Immature natural killer cell (primary cell): Measurements from ENCODE around the gene IL12RB2. TPM values are rescaled to one million over a fixed set of nuclear protein-coding genes. Genes with fewer than 3 reads are reported as not detected.
"Not testable (repeated sequence)": the region's sequence is repeated elsewhere in the genome, so short reads cannot be mapped to it uniquely, and the experiment has no call there.

Source experiments
- DNase-seq, 3 donors: peaks; one replicate each; pipeline ENCODE4 v3.0.0; 2022; ENCODE audit warnings: mixed read lengths in 1 of 3
- H3K27ac Mint-ChIP-seq, 6 donors: one replicate each; pipeline ENCODE4 v1.8.0; 2020; ENCODE audit warnings: mixed read lengths in 6 of 6, mild to moderate bottlenecking in 5 of 6, inconsistent platforms in 4 of 6, moderate library complexity in 3 of 6
- H3K27me3 Mint-ChIP-seq, 3 donors: one replicate each; pipeline ENCODE4 v1.8.0; 2020 to 2021; ENCODE audit warnings: low read depth in 3 of 3, mild to moderate bottlenecking in 3 of 3, mixed read lengths in 3 of 3, moderate library complexity in 3 of 3, inconsistent platforms in 1 of 3
- H3K36me3 Mint-ChIP-seq, 3 donors: one replicate each; pipeline ENCODE4 v1.8.0; 2020; ENCODE audit warnings: mixed read lengths in 3 of 3, inconsistent platforms in 2 of 3, mild to moderate bottlenecking in 2 of 3
- H3K4me1 Mint-ChIP-seq, 2 donors: one replicate each; pipeline ENCODE4 v1.8.0; 2020; ENCODE audit warnings: inconsistent platforms in 2 of 2, mild to moderate bottlenecking in 2 of 2, mixed read lengths in 2 of 2, moderate library complexity in 1 of 2
- H3K4me3 Mint-ChIP-seq, 5 donors: one replicate each; pipeline ENCODE4 v1.8.0; 2020; ENCODE audit warnings: mild to moderate bottlenecking in 5 of 5, mixed read lengths in 5 of 5, inconsistent platforms in 3 of 5, moderate library complexity in 3 of 5
- H3K9me3 Mint-ChIP-seq, 6 donors: one replicate each; pipeline ENCODE4 v1.8.0; 2020; ENCODE audit warnings: mild to moderate bottlenecking in 6 of 6, mixed read lengths in 6 of 6, inconsistent platforms in 4 of 6, moderate library complexity in 3 of 6
- polyA plus RNA-seq, 3 donors: library from polyadenylated mRNA; unstranded; fragments of 300-500 nt; fragmentation: Illumina TruSeq; gene quantifications; one replicate each; pipeline ENCODE4 v1.2.3, GENCODE V29; 2021

IL12RB2 gene
- polyA plus RNA-seq, 3 donors from 2014 or later, result 33.3 to 68.1 (median 40.5) TPM

- no peak overlapping the region for H3K27ac Mint-ChIP-seq
These were observed 93.8 kb downstream of the IL12RB2 start for GRCh38 chr1:67401443-67401842.

GRCh38 chr1:67404212-67404620, 96.5 kb downstream of the IL12RB2 start:
- H3K9me3 Mint-ChIP-seq, result no peaks in the 10 kb centered on the region
- peak overlapping the region in 5 of 6 donors; percentile 46 to 71 (median 66) for H3K27ac Mint-ChIP-seq
- H3K36me3 Mint-ChIP-seq, result peaks cover 3 to 10% (median 6%) of the 10 kb centered on the region in 3 donors
- no peak overlapping the region for H3K4me3 Mint-ChIP-seq
- peaks cover 0 to 1% (median under 1%) of the 10 kb centered on the region in 3 donors for H3K27me3 Mint-ChIP-seq
- no peak for DNase-seq
- peaks cover 18 to 21% of the 10 kb centered on the region in 2 donors for H3K4me1 Mint-ChIP-seq

More at GRCh38 chr1:67401443-67401842, 93.8 kb downstream of the IL12RB2 start:
- peaks cover 7 to 31% (median 21%) of the 10 kb centered on the region in 3 donors for H3K36me3 Mint-ChIP-seq
- DNase-seq, result no peak
- peaks cover 6 to 10% of the 10 kb centered on the region in 2 donors for H3K4me1 Mint-ChIP-seq
- no peaks in the 10 kb centered on the region for H3K27me3 Mint-ChIP-seq
- H3K9me3 Mint-ChIP-seq, result no peaks in the 10 kb centered on the region
- no peak overlapping the region for H3K4me3 Mint-ChIP-seq

GRCh38 chr1:67405473-67406245, 98.0 kb downstream of the IL12RB2 start:
- peaks cover 0 to 12% (median 2%) of the 10 kb centered on the region in 3 donors for H3K36me3 Mint-ChIP-seq
- H3K4me1 Mint-ChIP-seq, result peaks cover 23 to 33% of the 10 kb centered on the region in 2 donors
- H3K27ac Mint-ChIP-seq, result peak overlapping the region; percentile 20 to 64 (median 36)
- H3K27me3 Mint-ChIP-seq, result peaks cover 0 to 3% (median 2%) of the 10 kb centered on the region in 3 donors
- no peaks in the 10 kb centered on the region for H3K9me3 Mint-ChIP-seq
- H3K4me3 Mint-ChIP-seq, result no peak overlapping the region
- DNase-seq, result no peak

GRCh38 chr1:67407498-67407897, 99.8 kb downstream of the IL12RB2 start:
- H3K27me3 Mint-ChIP-seq, result peaks cover 0 to 3% (median 2%) of the 10 kb centered on the region in 3 donors
- no peak overlapping the region for H3K4me3 Mint-ChIP-seq
- DNase-seq, result no peak
- H3K27ac Mint-ChIP-seq, result peak overlapping the region in 2 of 6 donors; percentile 21 to 47
- no peaks in the 10 kb centered on the region for H3K9me3 Mint-ChIP-seq
- H3K36me3 Mint-ChIP-seq, result peaks cover 0 to 12% (median 11%) of the 10 kb centered on the region in 3 donors
- peaks cover 14 to 30% of the 10 kb centered on the region in 2 donors for H3K4me1 Mint-ChIP-seq

GRCh38 chr1:67408148-67408547, 100.5 kb downstream of the IL12RB2 start:
- Mint-ChIP-seq H3K27me3 (peaks cover 0 to 3% (median 2%) of the 10 kb centered on the region in 3 donors), H3K4me1 (peaks cover 14 to 30% of the 10 kb centered on the region in 2 donors), H3K27ac (peak overlapping the region; percentile 11 to 69 (median 29)), H3K4me3 (no peak overlapping the region), H3K9me3 (no peaks in the 10 kb centered on the region), H3K36me3 (peaks cover 0 to 12% (median 11%) of the 10 kb centered on the region in 3 donors)
- DNase-seq, result no peak

- H3K4me1 Mint-ChIP-seq, result peaks cover 30 to 49% of the 10 kb centered on the region in 2 donors
- peaks cover 12 to 34% (median 29%) of the 10 kb centered on the region in 3 donors for H3K36me3 Mint-ChIP-seq
- not testable (repeated sequence) for H3K9me3 Mint-ChIP-seq, DNase-seq, H3K27me3 Mint-ChIP-seq, H3K4me3 Mint-ChIP-seq, H3K27ac Mint-ChIP-seq
These were observed 105.4 kb downstream of the IL12RB2 start for GRCh38 chr1:67413101-67413500.

- Mint-ChIP-seq H3K4me1 (peaks cover 29 to 46% of the 10 kb centered on the region in 2 donors), H3K9me3 (no peaks in the 10 kb centered on the region), H3K36me3 (peaks cover 12 to 41% (median 25%) of the 10 kb centered on the region in 3 donors), H3K27ac (peak overlapping the region in 5 of 6 donors; percentile 0 to 66 (median 59)), H3K27me3 (peaks cover 0 to 6% (median 0%) of the 10 kb centered on the region in 3 donors), H3K4me3 (no peak overlapping the region)
- no peak for DNase-seq
These were observed 106.9 kb downstream of the IL12RB2 start for GRCh38 chr1:67414574-67414973.

GRCh38 chr1:67415041-67415440, 107.4 kb downstream of the IL12RB2 start:
- peak overlapping the region; percentile 11 to 81 (median 62) for H3K27ac Mint-ChIP-seq

GRCh38 chr1:67417733-67418132, 110.1 kb downstream of the IL12RB2 start:
- Mint-ChIP-seq H3K27ac (peak overlapping the region; percentile 31 to 71 (median 62)), H3K36me3 (peaks cover 12 to 56% (median 24%) of the 10 kb centered on the region in 3 donors), H3K4me1 (peaks cover 45 to 56% of the 10 kb centered on the region in 2 donors)
- not testable (repeated sequence) for H3K27me3 Mint-ChIP-seq, H3K9me3 Mint-ChIP-seq, DNase-seq, H3K4me3 Mint-ChIP-seq

More at GRCh38 chr1:67415041-67415440, 107.4 kb downstream of the IL12RB2 start:
- Mint-ChIP-seq H3K36me3 (peaks cover 12 to 46% (median 26%) of the 10 kb centered on the region in 3 donors), H3K27me3 (peaks cover 0 to 6% (median 0%) of the 10 kb centered on the region in 3 donors), H3K4me1 (peaks cover 31 to 46% of the 10 kb centered on the region in 2 donors), H3K4me3 (no peak overlapping the region), H3K9me3 (no peaks in the 10 kb centered on the region)
- DNase-seq, result no peak

- peaks cover 2 to 7% (median 2%) of the 10 kb centered on the region in 3 donors for H3K27me3 Mint-ChIP-seq
- H3K27ac Mint-ChIP-seq, result peak overlapping the region; percentile 31 to 82 (median 70)
- no peaks in the 10 kb centered on the region for H3K9me3 Mint-ChIP-seq
- peak overlapping the region in 2 of 5 donors; percentile 10 to 25 for H3K4me3 Mint-ChIP-seq
- peaks cover 10 to 64% (median 29%) of the 10 kb centered on the region in 3 donors for H3K36me3 Mint-ChIP-seq
- H3K4me1 Mint-ChIP-seq, result peaks cover 47 to 64% of the 10 kb centered on the region in 2 donors
- no peak for DNase-seq
These were observed 111.3 kb downstream of the IL12RB2 start for GRCh38 chr1:67418839-67419586.

GRCh38 chr1:67420835-67421492, 113.3 kb downstream of the IL12RB2 start:
- Mint-ChIP-seq H3K36me3 (peaks cover 4 to 66% (median 31%) of the 10 kb centered on the region in 3 donors), H3K4me1 (peaks cover 52 to 70% of the 10 kb centered on the region in 2 donors), H3K27ac (peak overlapping the region in 5 of 6 donors; percentile 31 to 88 (median 42)), H3K4me3 (no peak overlapping the region), H3K9me3 (no peaks in the 10 kb centered on the region), H3K27me3 (peaks cover 2 to 5% (median 2%) of the 10 kb centered on the region in 3 donors)
- no peak for DNase-seq

GRCh38 chr1:67427465-67427864, 119.8 kb downstream of the IL12RB2 start:
- H3K27me3 Mint-ChIP-seq, result peaks cover 19 to 24% (median 24%) of the 10 kb centered on the region in 3 donors
- DNase-seq, result no peak
- H3K4me1 Mint-ChIP-seq, result peaks cover 62 to 76% of the 10 kb centered on the region in 2 donors
- H3K4me3 Mint-ChIP-seq, result peak overlapping the region; percentile 90 to 97 (median 95)
- H3K36me3 Mint-ChIP-seq, result peaks cover 4 to 34% (median 26%) of the 10 kb centered on the region in 3 donors
- peak overlapping the region; percentile 94 to 100 (median 98) for H3K27ac Mint-ChIP-seq
- peaks cover 0 to 2% (median 0%) of the 10 kb centered on the region in 6 donors for H3K9me3 Mint-ChIP-seq

GRCh38 chr1:67427947-67428346, 120.3 kb downstream of the IL12RB2 start:
- Mint-ChIP-seq H3K9me3 (peaks cover 0 to 2% (median 0%) of the 10 kb centered on the region in 6 donors), H3K4me1 (peaks cover 62 to 76% of the 10 kb centered on the region in 2 donors), H3K4me3 (peak overlapping the region; percentile 90 to 97 (median 95)), H3K27me3 (peaks cover 19 to 24% (median 22%) of the 10 kb centered on the region in 3 donors), H3K27ac (peak overlapping the region; percentile 94 to 100 (median 98)), H3K36me3 (peaks cover 4 to 29% (median 26%) of the 10 kb centered on the region in 3 donors)
- no peak for DNase-seq
